ENCODE data around the gene MTHFD2L.

Gene MTHFD2L

DNA sequence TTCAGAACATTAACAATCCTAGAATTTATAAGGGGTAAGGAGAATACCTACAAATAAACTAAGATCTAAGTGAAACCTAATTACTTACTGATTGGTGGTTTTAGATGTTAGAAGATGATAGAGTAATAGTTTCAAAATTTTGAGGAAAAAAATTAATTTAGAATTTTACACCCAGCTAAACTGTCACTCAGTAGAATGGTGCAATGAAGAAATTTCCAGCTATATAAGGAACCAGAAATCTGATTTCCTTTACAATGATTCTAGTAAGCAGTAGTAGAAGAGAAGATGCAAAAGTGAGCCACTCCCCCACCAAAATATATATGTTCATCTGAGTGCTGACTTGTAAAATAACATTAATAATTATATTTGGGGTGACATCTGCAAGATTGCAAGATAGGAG lies 95.0 kb downstream of the MTHFD2L start:
- H3F3A ChIP-seq (ENCODE audit: insufficient read depth, low read length), result no peaks in the 10 kb centered on the region
- H3K9ac ChIP-seq (ENCODE audit: low read length), result no peak overlapping the region
- no peaks in the 10 kb centered on the region for H3K27me3 ChIP-seq (ENCODE audit: insufficient read depth, low read length)
- no peak overlapping the region for H3K4me3 ChIP-seq (ENCODE audit: low read depth, low read length, poor library complexity, severe bottlenecking)
- H4K20me1 ChIP-seq (ENCODE audit: insufficient read depth, low read length), result no peaks in the 10 kb centered on the region
- H3K79me2 ChIP-seq (ENCODE audit: insufficient read depth, low read length), result no peaks in the 10 kb centered on the region
- no peak for TF ChIP-seq EZH2 (IDR thresholded peaks at IDR 0.05; ENCODE audit: borderline replicate concordance, low read length)
- TF ChIP-seq, protein P1, sequence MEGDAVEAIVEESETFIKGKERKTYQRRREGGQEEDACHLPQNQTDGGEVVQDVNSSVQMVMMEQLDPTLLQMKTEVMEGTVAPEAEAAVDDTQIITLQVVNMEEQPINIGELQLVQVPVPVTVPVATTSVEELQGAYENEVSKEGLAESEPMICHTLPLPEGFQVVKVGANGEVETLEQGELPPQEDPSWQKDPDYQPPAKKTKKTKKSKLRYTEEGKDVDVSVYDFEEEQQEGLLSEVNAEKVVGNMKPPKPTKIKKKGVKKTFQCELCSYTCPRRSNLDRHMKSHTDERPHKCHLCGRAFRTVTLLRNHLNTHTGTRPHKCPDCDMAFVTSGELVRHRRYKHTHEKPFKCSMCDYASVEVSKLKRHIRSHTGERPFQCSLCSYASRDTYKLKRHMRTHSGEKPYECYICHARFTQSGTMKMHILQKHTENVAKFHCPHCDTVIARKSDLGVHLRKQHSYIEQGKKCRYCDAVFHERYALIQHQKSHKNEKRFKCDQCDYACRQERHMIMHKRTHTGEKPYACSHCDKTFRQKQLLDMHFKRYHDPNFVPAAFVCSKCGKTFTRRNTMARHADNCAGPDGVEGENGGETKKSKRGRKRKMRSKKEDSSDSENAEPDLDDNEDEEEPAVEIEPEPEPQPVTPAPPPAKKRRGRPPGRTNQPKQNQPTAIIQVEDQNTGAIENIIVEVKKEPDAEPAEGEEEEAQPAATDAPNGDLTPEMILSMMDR (IDR thresholded peaks at IDR 0.05; ENCODE audit: low read length), result no peak
- H2AFZ ChIP-seq (ENCODE audit: low read length), result no peak overlapping the region
- H3K9me3 ChIP-seq (ENCODE audit: low read length), result peaks cover 8% of the 10 kb centered on the region; the same call in 1 of the 2 replicates
- no peak overlapping the region for H3K27ac ChIP-seq (ENCODE audit: low read depth, low read length, poor library complexity, severe bottlenecking)
- H3K4me1 ChIP-seq (ENCODE audit: insufficient read depth, low read length, severe bottlenecking), result no peaks in the 10 kb centered on the region
- H3K4me2 ChIP-seq (ENCODE audit: low read length), result no peak overlapping the region
- no peaks in the 10 kb centered on the region for H3K9me2 ChIP-seq (ENCODE audit: low read depth, low read length)
- no peaks in the 10 kb centered on the region for H3K36me3 ChIP-seq (ENCODE audit: insufficient read depth, low read length)

- H3K79me2 ChIP-seq (ENCODE audit: insufficient read depth, low read length), result no peaks in the 10 kb centered on the region
- no peak overlapping the region for H3K4me3 ChIP-seq (ENCODE audit: low read depth, low read length, poor library complexity, severe bottlenecking)
- H3K4me2 ChIP-seq (ENCODE audit: low read length), result no peak overlapping the region
- H4K20me1 ChIP-seq (ENCODE audit: insufficient read depth, low read length), result no peaks in the 10 kb centered on the region
- no peak overlapping the region for H3K9ac ChIP-seq (ENCODE audit: low read length)
- H3F3A ChIP-seq (ENCODE audit: insufficient read depth, low read length), result no peaks in the 10 kb centered on the region
- peaks cover 8% of the 10 kb centered on the region; the same call in 1 of the 2 replicates for H3K9me3 ChIP-seq (ENCODE audit: low read length)
- H3K9me2 ChIP-seq (ENCODE audit: low read depth, low read length), result no peaks in the 10 kb centered on the region
- no peaks in the 10 kb centered on the region for H3K4me1 ChIP-seq (ENCODE audit: insufficient read depth, low read length, severe bottlenecking)
- TF ChIP-seq, protein P1 (IDR thresholded peaks at IDR 0.05; ENCODE audit: low read length), result no peak
- no peak for TF ChIP-seq EZH2 (IDR thresholded peaks at IDR 0.05; ENCODE audit: borderline replicate concordance, low read length)
- H2AFZ ChIP-seq (ENCODE audit: low read length), result no peak overlapping the region
- no peaks in the 10 kb centered on the region for H3K36me3 ChIP-seq (ENCODE audit: insufficient read depth, low read length)
- no peaks in the 10 kb centered on the region for H3K27me3 ChIP-seq (ENCODE audit: insufficient read depth, low read length)
- no peak overlapping the region for H3K27ac ChIP-seq (ENCODE audit: low read depth, low read length, poor library complexity, severe bottlenecking)
Observed at GRCh38 chr4:74254386-74254785, 96.5 kb downstream of the MTHFD2L start.

GRCh38 chr4:74255096-74255495 lies 97.2 kb downstream of the MTHFD2L start:
- H3K9ac ChIP-seq (ENCODE audit: low read length), result no peak overlapping the region
- no peaks in the 10 kb centered on the region for H4K20me1 ChIP-seq (ENCODE audit: insufficient read depth, low read length)
- H3K79me2 ChIP-seq (ENCODE audit: insufficient read depth, low read length), result no peaks in the 10 kb centered on the region
- H3K27me3 ChIP-seq (ENCODE audit: insufficient read depth, low read length), result no peaks in the 10 kb centered on the region
- H3F3A ChIP-seq (ENCODE audit: insufficient read depth, low read length), result no peaks in the 10 kb centered on the region
- H3K36me3 ChIP-seq (ENCODE audit: insufficient read depth, low read length), result no peaks in the 10 kb centered on the region
- H3K9me3 ChIP-seq (ENCODE audit: low read length), result peaks cover 8% of the 10 kb centered on the region; the same call in 1 of the 2 replicates
- no peaks in the 10 kb centered on the region for H3K4me1 ChIP-seq (ENCODE audit: insufficient read depth, low read length, severe bottlenecking)
- no peak overlapping the region for H3K4me2 ChIP-seq (ENCODE audit: low read length)
- TF ChIP-seq, protein P1 (IDR thresholded peaks at IDR 0.05; ENCODE audit: low read length), result no peak
- no peak for TF ChIP-seq EZH2 (IDR thresholded peaks at IDR 0.05; ENCODE audit: borderline replicate concordance, low read length)
- H3K9me2 ChIP-seq (ENCODE audit: low read depth, low read length), result no peaks in the 10 kb centered on the region
- H2AFZ ChIP-seq (ENCODE audit: low read length), result no peak overlapping the region
- no peak overlapping the region for H3K4me3 ChIP-seq (ENCODE audit: low read depth, low read length, poor library complexity, severe bottlenecking)
- no peak overlapping the region for H3K27ac ChIP-seq (ENCODE audit: low read depth, low read length, poor library complexity, severe bottlenecking)

All from OCI-LY1 (cell line).